Mesendoderm (in vitro differentiated cells): Measurements from ENCODE around the gene NUP93.

Source experiments
- DNase-seq: peaks from one replicate; pipeline ENCODE4 v3.0.0; 2013
- H2AK5ac ChIP-seq: 2 replicates; pipeline ENCODE4 v1.6.1; 2013; ENCODE audit warnings: low read length, inconsistent platforms
- H2BK120ac ChIP-seq: 2 replicates; pipeline ENCODE4 v1.6.1; 2013; ENCODE audit warnings: low read depth, mild to moderate bottlenecking, low read length, moderate library complexity, mixed read lengths
- H2BK15ac ChIP-seq: replicated peaks from 2 replicates; pipeline ENCODE4 v1.6.1; 2013; ENCODE audit warnings: low read depth, mild to moderate bottlenecking, moderate library complexity
- H2BK5ac ChIP-seq: 2 replicates; pipeline ENCODE4 v1.6.1; 2013; ENCODE audit warnings: low read length, inconsistent platforms
- H3K18ac ChIP-seq: 2 replicates; pipeline ENCODE4 v1.6.1; 2013; ENCODE audit warnings: mild to moderate bottlenecking, low read length, mixed read lengths
- H3K23ac ChIP-seq: one replicate; pipeline ENCODE4 v1.6.1; 2013; ENCODE audit warnings: low read length
- H3K27ac ChIP-seq: 2 replicates; pipeline ENCODE4 v1.5.1; 2013; ENCODE audit warnings: low read depth, mild to moderate bottlenecking, inconsistent platforms, low read length, moderate library complexity
- H3K27me3 ChIP-seq: 2 replicates; pipeline ENCODE4 v1.6.1; 2013; ENCODE audit warnings: low read length, control low read depth, mild to moderate bottlenecking, inconsistent platforms; ENCODE audit not compliant: insufficient read depth, poor library complexity
- H3K36me3 ChIP-seq: 2 replicates; pipeline ENCODE4 v1.6.1; 2013; ENCODE audit warnings: low read length, inconsistent platforms; ENCODE audit not compliant: control insufficient read depth, insufficient read depth
- H3K4ac ChIP-seq: one replicate; pipeline ENCODE4 v1.6.1; 2013; ENCODE audit warnings: low read depth, mild to moderate bottlenecking, low read length, moderate library complexity
- H3K4me1 ChIP-seq: 2 replicates; pipeline ENCODE4 v1.6.1; 2013; ENCODE audit warnings: low read depth, low read length, inconsistent platforms; ENCODE audit not compliant: control insufficient read depth
- H3K4me2 ChIP-seq: 2 replicates; pipeline ENCODE4 v1.6.1; 2013; ENCODE audit warnings: low read length
- H3K4me3 ChIP-seq: 2 replicates; pipeline ENCODE4 v1.5.1; 2013; ENCODE audit warnings: mild to moderate bottlenecking, low read length
- H3K56ac ChIP-seq: one replicate; pipeline ENCODE4 v1.6.1; 2013; ENCODE audit warnings: low read length
- H3K79me1 ChIP-seq: 2 replicates; pipeline ENCODE4 v1.6.1; 2013; ENCODE audit warnings: low read length, inconsistent platforms
- H3K79me2 ChIP-seq: 2 replicates; pipeline ENCODE4 v1.6.1; 2013; ENCODE audit warnings: mild to moderate bottlenecking, low read length; ENCODE audit not compliant: control insufficient read depth, insufficient read depth
- H3K9ac ChIP-seq: 2 replicates; pipeline ENCODE4 v1.6.1; 2013; ENCODE audit warnings: low read length, inconsistent platforms
- H4K5ac ChIP-seq: one replicate; pipeline ENCODE4 v1.6.1; 2013; ENCODE audit warnings: low read length
- H4K8ac ChIP-seq: one replicate; pipeline ENCODE4 v1.6.1; 2013; ENCODE audit warnings: low read depth, mild to moderate bottlenecking, control low read depth, low read length, moderate library complexity
- WGBS: extraction: QIAGEN DNeasy Blood & Tissue Kit; methylation state at CpG from one replicate; pipeline ENCODE4 v1.1.7; 2013; ENCODE audit warnings: low lambda C conversion rate, missing lambda C conversion rate; ENCODE audit not compliant: insufficient coverage; ENCODE audit errors: extremely low coverage; 5-methylcytosine and 5-hydroxymethylcytosine counted together

NUP93 gene

GRCh38 chr16:56728980-56729734 is 772 bp upstream of the NUP93 start:
- H2BK5ac ChIP-seq = no peak overlapping the region
- no peaks in the 10 kb centered on the region for H3K4me1 ChIP-seq
- no peak overlapping the region for H2BK15ac ChIP-seq
- H3K27ac ChIP-seq = no peak overlapping the region
- H3K4me3 ChIP-seq = peak overlapping the region; percentile 64
- peak overlapping the region; percentile 41 for H3K18ac ChIP-seq
- peaks cover 1% of the 10 kb centered on the region for H3K36me3 ChIP-seq
- no peak overlapping the region for H2BK120ac ChIP-seq
- peak overlapping the region; percentile 87 for H3K56ac ChIP-seq
- no peak overlapping the region for H3K23ac ChIP-seq
- DNase-seq = no peak
- no CpG with 5 or more reads among the region's 8 CpGs for WGBS
- H3K4ac ChIP-seq = no peak overlapping the region
- peak overlapping the region; percentile 42 for H3K4me2 ChIP-seq
- no peaks in the 10 kb centered on the region for H3K27me3 ChIP-seq
- peak overlapping the region; percentile 31 for H4K8ac ChIP-seq
- H3K79me2 ChIP-seq = peaks cover 38% of the 10 kb centered on the region
- H3K79me1 ChIP-seq = peaks cover 27% of the 10 kb centered on the region
- peak overlapping the region; percentile 79 for H3K9ac ChIP-seq
- H4K5ac ChIP-seq = no peak overlapping the region
- H2AK5ac ChIP-seq = no peak overlapping the region

GRCh38 chr16:56732366-56732765 is 2.4 kb downstream of the NUP93 start:
- no CpG with 5 or more reads among the region's 2 CpGs for WGBS
- H3K36me3 ChIP-seq = peaks cover 3% of the 10 kb centered on the region
- no peak overlapping the region for H4K8ac ChIP-seq
- no peak overlapping the region for H3K56ac ChIP-seq
- H3K23ac ChIP-seq = no peak overlapping the region
- H2BK5ac ChIP-seq = no peak overlapping the region
- no peak overlapping the region for H3K9ac ChIP-seq
- no peaks in the 10 kb centered on the region for H3K4me1 ChIP-seq
- H3K4ac ChIP-seq = no peak overlapping the region
- no peaks in the 10 kb centered on the region for H3K27me3 ChIP-seq
- no peak overlapping the region for H2AK5ac ChIP-seq
- H3K4me2 ChIP-seq = no peak overlapping the region
- H2BK120ac ChIP-seq = no peak overlapping the region
- no peak for DNase-seq
- H3K18ac ChIP-seq = no peak overlapping the region
- H3K79me1 ChIP-seq = peaks cover 43% of the 10 kb centered on the region
- H4K5ac ChIP-seq = no peak overlapping the region
- peaks cover 61% of the 10 kb centered on the region for H3K79me2 ChIP-seq
- no peak overlapping the region for H2BK15ac ChIP-seq
- no peak overlapping the region for H3K27ac ChIP-seq
- H3K4me3 ChIP-seq = no peak overlapping the region

DNA sequence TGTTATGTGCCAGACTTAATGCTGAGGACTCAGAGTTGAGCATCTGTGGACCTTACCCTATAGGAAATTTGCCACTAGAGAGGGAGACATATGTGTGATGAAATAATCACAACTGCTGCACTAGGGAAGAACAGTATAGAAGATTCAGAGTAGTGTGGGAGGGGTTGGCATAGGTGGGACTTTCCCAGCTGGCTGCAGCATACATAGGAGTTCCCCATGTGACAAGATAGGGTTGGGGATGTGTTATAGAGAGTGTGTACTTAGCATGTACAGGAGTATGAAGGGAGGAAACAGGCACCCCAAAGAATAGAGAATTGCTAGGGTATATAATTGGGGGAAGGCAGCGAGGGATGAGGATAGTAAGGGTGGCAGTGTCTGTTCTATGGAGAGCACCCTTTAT is 2.9 kb downstream of the NUP93 start:
- H3K9ac ChIP-seq = no peak overlapping the region
- H3K4me1 ChIP-seq = no peaks in the 10 kb centered on the region
- no peak overlapping the region for H3K4ac ChIP-seq
- DNase-seq = no peak
- H3K27ac ChIP-seq = no peak overlapping the region
- no peak overlapping the region for H2AK5ac ChIP-seq
- no peak overlapping the region for H3K56ac ChIP-seq
- no CpG with 5 or more reads among the region's 1 CpG for WGBS
- no peak overlapping the region for H3K4me2 ChIP-seq
- H4K8ac ChIP-seq = no peak overlapping the region
- no peak overlapping the region for H2BK120ac ChIP-seq
- no peak overlapping the region for H2BK15ac ChIP-seq
- peaks cover 46% of the 10 kb centered on the region for H3K79me1 ChIP-seq
- no peak overlapping the region for H3K4me3 ChIP-seq
- H3K18ac ChIP-seq = no peak overlapping the region
- peaks cover 3% of the 10 kb centered on the region for H3K36me3 ChIP-seq
- H2BK5ac ChIP-seq = no peak overlapping the region
- H3K79me2 ChIP-seq = peaks cover 63% of the 10 kb centered on the region
- H4K5ac ChIP-seq = no peak overlapping the region
- no peaks in the 10 kb centered on the region for H3K27me3 ChIP-seq
- no peak overlapping the region for H3K23ac ChIP-seq

- Histone ChIP-seq H3K4ac (no peak overlapping the region), H3K27me3 (no peaks in the 10 kb centered on the region), H2BK120ac (no peak overlapping the region), H3K56ac (no peak overlapping the region), H3K9ac (no peak overlapping the region), H3K23ac (no peak overlapping the region), H3K18ac (no peak overlapping the region), H3K4me1 (no peaks in the 10 kb centered on the region), H2AK5ac (no peak overlapping the region), H2BK15ac (no peak overlapping the region), H3K27ac (no peak overlapping the region), H3K4me2 (no peak overlapping the region), H4K8ac (no peak overlapping the region), H2BK5ac (no peak overlapping the region), H4K5ac (no peak overlapping the region), H3K79me2 (peaks cover 66% of the 10 kb centered on the region), H3K36me3 (peaks cover 3% of the 10 kb centered on the region), H3K4me3 (no peak overlapping the region), H3K79me1 (peaks cover 46% of the 10 kb centered on the region)
- no CpG with 5 or more reads among the region's 3 CpGs for WGBS
- no peak for DNase-seq
These were observed 4.5 kb downstream of the NUP93 start for GRCh38 chr16:56734429-56734828.

DNA sequence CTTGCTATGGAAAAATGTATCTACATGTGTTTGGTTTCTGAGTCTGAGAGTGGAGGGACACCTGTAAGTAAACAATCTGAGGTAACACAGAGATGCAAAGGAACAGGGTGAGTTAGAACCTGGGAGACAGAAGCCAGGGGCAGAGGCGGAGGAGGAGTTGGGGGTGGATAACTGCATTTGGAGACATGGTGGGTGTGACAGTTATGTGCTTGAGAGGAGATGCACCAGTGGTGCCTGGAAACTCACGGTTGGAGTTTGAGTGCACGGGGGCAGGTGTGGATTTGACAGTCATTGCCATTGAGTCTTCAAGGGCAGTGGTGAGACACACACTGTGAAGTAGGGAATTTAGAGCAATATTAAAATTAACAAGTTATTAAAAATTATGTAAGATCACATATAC is 6.5 kb downstream of the NUP93 start:
- H3K79me1 ChIP-seq = peaks cover 41% of the 10 kb centered on the region
- H4K8ac ChIP-seq = no peak overlapping the region
- DNase-seq = no peak
- peaks cover 53% of the 10 kb centered on the region for H3K79me2 ChIP-seq
- H3K9ac ChIP-seq = no peak overlapping the region
- peaks cover 3% of the 10 kb centered on the region for H3K36me3 ChIP-seq
- no peak overlapping the region for H3K4ac ChIP-seq
- no peak overlapping the region for H2BK5ac ChIP-seq
- WGBS = no CpG with 5 or more reads among the region's 3 CpGs
- no peaks in the 10 kb centered on the region for H3K4me1 ChIP-seq
- no peak overlapping the region for H3K4me3 ChIP-seq
- H4K5ac ChIP-seq = no peak overlapping the region
- no peaks in the 10 kb centered on the region for H3K27me3 ChIP-seq
- no peak overlapping the region for H3K23ac ChIP-seq
- no peak overlapping the region for H2AK5ac ChIP-seq
- H3K4me2 ChIP-seq = no peak overlapping the region
- H2BK120ac ChIP-seq = no peak overlapping the region
- H3K18ac ChIP-seq = no peak overlapping the region
- no peak overlapping the region for H3K27ac ChIP-seq
- H3K56ac ChIP-seq = no peak overlapping the region
- H2BK15ac ChIP-seq = no peak overlapping the region

- Histone ChIP-seq H3K27ac (no peak overlapping the region), H3K79me1 (peaks cover 32% of the 10 kb centered on the region), H4K5ac (no peak overlapping the region), H3K56ac (no peak overlapping the region), H3K18ac (no peak overlapping the region), H3K4me3 (no peak overlapping the region), H3K9ac (no peak overlapping the region), H3K4ac (no peak overlapping the region), H2BK5ac (no peak overlapping the region), H3K27me3 (no peaks in the 10 kb centered on the region), H2BK15ac (no peak overlapping the region), H2AK5ac (no peak overlapping the region), H3K23ac (no peak overlapping the region), H2BK120ac (no peak overlapping the region), H3K4me1 (no peaks in the 10 kb centered on the region), H3K36me3 (peaks cover 3% of the 10 kb centered on the region), H3K4me2 (no peak overlapping the region), H3K79me2 (peaks cover 44% of the 10 kb centered on the region), H4K8ac (no peak overlapping the region)
- DNase-seq = no peak
- no CpG with 5 or more reads among the region's 2 CpGs for WGBS
These were observed 7.6 kb downstream of the NUP93 start for GRCh38 chr16:56737539-56737938.
